Measurements from ENCODE around the gene NF2.

Gene NF2

GRCh38 chr22:29700206-29700899, 96.9 kb downstream of the NF2 start:
- DNase-seq (ENCODE audit: extremely low read depth in 1 of 2, low read depth in 1 of 2) = no peak

- no peak for DNase-seq (ENCODE audit: extremely low read depth in 1 of 2, low read depth in 1 of 2)
Measured at GRCh38 chr22:29700900-29701154, 97.4 kb downstream of the NF2 start.

DNA sequence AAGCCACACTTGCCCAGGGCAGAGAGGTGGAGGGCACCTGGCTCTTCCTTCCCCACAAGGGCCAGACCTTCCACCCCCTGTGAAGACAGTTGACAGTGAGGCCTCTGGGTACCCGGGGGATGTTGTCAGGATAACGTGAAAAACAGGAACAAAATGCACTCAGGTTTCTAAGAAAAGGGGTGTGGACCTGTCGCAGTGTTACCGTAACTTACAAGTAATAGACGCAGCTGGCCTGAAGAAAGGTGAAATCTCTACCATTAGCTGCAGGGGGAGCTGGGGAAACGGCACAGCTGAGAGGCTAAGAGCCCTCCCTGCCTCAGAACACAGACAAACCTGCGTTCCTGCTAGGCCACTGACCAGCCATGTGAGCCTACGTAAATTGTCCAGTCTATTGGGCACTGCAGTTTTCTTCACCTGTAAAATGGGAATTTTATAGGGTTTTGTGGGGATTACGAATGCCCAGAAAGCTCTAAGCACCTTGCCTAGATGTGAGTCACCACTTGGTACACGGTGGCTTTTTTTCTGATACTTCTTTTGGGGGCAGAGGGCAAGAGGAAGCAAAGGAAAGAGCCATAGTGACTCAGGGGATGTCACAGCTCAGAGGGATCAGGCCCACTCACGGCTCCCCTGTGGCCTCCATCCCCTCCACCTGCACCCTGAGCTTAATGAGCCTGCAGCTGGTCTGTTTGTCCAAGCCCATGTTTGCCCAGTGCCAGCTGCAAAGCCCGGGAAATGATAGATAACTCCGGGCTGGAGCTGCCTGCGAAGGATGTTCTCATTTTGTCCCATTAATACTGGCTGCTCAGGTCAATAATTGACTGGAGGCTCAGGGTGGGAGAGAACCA, 97.9 kb downstream of the NF2 start:
- DNase-seq (ENCODE audit: extremely low read depth in 1 of 2, low read depth in 1 of 2) = no peak

- DNase-seq (ENCODE audit: extremely low read depth in 1 of 2, low read depth in 1 of 2) = no peak
Measured at GRCh38 chr22:29702000-29702930, 98.8 kb downstream of the NF2 start.

DNA sequence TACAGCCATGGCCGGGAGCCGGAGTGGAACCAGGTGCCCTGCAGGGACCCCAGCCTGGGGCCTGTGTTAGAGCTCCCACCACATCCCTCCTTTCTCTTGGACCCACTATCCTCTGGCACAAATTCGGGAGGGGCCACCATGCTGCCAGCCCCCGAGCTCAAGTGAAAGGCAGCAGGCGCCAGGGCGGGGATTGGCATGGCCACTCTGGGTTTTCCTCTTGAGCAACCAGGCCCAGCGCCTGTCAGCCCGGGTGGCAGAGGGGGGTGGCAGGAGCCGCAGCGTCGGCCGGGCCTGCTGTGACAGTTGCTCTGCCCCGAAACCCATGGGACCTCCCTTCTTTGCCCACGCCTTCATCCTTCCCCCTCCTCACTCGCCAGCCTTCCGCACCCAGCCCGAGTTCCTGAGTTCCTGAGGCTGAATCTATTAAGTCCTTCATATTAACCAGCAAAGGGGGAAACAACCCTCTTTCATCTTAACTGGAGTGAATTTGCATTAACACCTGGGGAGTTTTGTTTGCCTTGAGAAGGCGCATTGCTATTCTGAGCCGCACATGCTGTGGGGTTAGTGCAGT, 99.6 kb downstream of the NF2 start:
- no peak for DNase-seq (ENCODE audit: extremely low read depth in 1 of 2, low read depth in 1 of 2)

- DNase-seq (ENCODE audit: extremely low read depth in 1 of 2, low read depth in 1 of 2) = no peak
Measured at GRCh38 chr22:29703569-29704195, 100.2 kb downstream of the NF2 start.

DNA sequence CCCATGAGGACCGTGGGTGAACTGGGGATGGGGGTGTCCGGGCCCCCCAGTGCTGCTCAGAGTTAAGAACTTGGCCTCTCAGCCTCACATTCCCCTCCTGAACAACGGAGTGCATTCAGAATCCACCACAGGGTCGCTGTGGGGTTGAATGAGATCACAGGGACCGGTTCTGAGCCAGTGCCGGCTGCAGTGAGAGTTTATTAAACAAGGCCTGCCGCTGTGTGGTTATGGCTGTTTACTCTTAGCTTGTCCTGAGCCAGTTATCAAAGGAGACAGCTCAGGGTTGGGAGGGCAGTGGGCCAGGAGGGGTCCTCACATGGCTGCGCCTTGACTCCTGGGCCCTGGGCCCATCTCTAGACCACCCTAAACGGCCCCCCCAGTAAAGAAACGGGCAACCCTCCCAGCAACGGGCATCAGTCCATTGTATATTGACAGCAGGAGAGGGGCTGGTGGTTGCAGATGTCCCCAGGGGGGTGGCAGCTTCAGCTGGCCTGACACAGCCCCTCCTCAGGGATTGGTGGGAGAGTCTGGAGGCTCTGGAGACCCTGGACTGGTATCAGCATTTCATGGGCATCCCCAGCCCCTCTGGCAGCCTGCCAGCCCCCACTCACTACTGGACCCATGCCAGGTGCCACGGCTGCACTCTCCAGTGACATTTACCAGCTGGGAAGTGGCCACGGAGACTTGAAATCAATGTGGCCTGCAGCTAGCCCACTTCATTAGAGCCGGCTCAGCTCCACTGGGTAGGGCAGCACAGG, 101.3 kb downstream of the NF2 start:
- DNase-seq (ENCODE audit: extremely low read depth in 1 of 2, low read depth in 1 of 2) = no peak

- no peak for DNase-seq (ENCODE audit: extremely low read depth in 1 of 2, low read depth in 1 of 2)
Measured at GRCh38 chr22:29705651-29706050, 102.2 kb downstream of the NF2 start.

DNA sequence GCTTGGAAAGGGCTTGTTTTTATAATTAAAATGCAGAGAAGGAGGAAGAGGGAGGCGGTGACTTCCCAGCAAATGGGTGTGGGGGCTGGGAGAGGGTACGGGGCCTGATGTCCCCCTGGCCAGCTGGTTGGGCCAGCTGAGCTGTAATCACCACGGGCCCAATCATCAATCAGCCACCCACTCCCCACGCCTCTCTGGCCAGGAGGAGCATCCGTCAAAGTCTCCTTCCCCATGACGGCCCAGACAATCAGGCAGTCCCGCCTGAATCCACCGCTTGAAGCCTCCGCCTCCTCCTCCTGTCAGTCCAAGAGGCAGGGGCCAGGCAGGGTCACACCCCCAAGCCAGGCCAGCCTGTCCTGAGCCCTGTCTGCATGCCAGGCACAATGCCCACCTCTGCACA, 103.1 kb downstream of the NF2 start:
- no peak for DNase-seq (ENCODE audit: extremely low read depth in 1 of 2, low read depth in 1 of 2)

GRCh38 chr22:29707010-29707409, 103.6 kb downstream of the NF2 start:
- DNase-seq (ENCODE audit: extremely low read depth in 1 of 2, low read depth in 1 of 2) = no peak

- no peak for DNase-seq (ENCODE audit: extremely low read depth in 1 of 2, low read depth in 1 of 2)
Measured at GRCh38 chr22:29707471-29707870, 104.0 kb downstream of the NF2 start.

- DNase-seq (ENCODE audit: extremely low read depth in 1 of 2, low read depth in 1 of 2) = no peak
Measured at GRCh38 chr22:29710193-29710592, 106.8 kb downstream of the NF2 start.

DNA sequence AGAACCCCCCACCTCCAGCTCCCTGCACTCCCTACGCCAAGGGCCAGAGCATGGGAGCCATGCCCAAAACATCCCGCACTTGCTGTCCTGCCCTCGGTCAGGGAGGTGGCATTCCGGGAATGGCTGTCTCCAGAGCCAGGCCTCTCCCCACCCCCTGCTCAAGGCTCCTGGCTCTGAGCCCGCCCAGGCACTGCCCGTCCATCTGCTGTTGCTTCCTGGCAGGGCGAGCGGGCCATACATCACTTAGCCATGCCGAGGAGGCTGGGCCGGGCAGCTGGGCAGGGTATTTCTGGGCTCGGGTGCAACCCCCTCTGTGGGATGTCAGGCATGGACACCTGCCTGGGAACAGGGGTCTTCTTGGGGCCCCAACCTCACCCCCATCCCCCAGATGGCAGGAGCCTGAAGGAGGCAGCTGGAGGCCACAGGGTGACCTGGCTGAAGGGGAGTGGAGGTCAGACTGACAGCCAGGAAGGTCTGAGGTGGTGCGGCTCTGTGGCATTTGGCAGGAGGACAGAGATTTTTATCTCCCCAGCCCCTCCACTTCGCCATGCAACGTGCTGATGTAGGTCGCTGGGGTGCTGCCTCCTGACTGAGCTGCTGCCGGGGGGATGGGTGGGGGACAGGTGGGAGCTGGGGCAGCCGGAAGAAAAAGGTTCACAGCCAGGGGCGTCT, 107.6 kb downstream of the NF2 start:
- DNase-seq (ENCODE audit: extremely low read depth in 1 of 2, low read depth in 1 of 2) = no peak

- DNase-seq (ENCODE audit: extremely low read depth in 1 of 2, low read depth in 1 of 2) = no peak
Measured at GRCh38 chr22:29712119-29712518, 108.7 kb downstream of the NF2 start.

DNA sequence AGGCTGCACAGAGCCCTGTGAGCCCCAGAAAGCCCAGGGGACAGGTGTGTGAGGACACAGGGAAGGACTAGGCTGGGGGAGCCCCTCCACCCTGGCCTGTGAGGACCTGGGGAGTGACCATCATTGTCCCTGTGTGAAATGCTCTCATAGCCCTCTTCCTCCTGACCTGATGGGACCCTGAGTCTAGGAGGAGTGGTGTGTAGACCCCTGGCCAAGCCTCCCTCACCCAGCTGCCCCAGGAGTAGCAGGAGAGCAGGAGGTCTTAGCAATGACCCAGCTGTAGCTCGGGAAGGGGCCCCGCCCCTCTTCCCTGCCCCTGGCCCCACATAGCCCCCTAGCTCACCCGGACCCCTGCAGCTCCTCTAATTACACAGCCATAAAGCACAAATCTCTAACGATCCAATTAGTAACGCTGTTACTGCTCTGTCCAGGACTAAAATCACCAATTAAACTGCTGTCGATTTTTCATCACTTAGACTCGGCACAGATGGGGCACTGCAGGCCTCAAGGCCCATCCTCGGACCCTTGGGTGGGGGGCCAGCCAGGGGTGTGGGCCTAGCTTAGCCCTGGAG, 109.8 kb downstream of the NF2 start:
- DNase-seq (ENCODE audit: extremely low read depth in 1 of 2, low read depth in 1 of 2) = no peak

GRCh38 chr22:29715240-29715639, 111.8 kb downstream of the NF2 start:
- no peak for DNase-seq (ENCODE audit: extremely low read depth in 1 of 2, low read depth in 1 of 2)

DNA sequence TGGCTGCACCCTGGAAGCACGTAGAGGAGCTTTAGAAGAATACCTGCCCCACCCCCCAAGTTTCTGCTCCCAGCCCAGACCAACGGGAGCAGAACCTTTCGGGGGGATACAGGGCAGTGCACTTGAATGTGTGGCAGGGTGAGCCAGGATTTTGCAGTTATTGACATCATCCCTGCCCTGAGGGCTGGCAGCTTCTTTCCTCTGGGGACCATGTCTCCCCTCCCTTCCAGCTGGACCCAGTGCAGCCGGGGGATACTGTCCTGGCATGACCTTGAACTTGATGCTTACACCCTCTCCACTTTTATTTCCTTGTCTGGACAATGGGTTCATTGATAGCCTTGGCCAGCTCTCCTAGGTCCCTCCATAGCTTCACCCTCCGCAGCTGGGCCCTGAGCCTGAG, 112.3 kb downstream of the NF2 start:
- no peak for DNase-seq (ENCODE audit: extremely low read depth in 1 of 2, low read depth in 1 of 2)

- no peak for DNase-seq (ENCODE audit: extremely low read depth in 1 of 2, low read depth in 1 of 2)
Measured at GRCh38 chr22:29716814-29717545, 113.5 kb downstream of the NF2 start.

GRCh38 chr22:29717789-29718188, 114.4 kb downstream of the NF2 start:
- no peak for DNase-seq (ENCODE audit: extremely low read depth in 1 of 2, low read depth in 1 of 2)

Data from stimulated activated CD8-positive, alpha-beta memory T cell treated with anti-CD3 and anti-CD28 coated beads, Interleukin-7, amount 100 ng/mL, for 48 hours (primary cell).